ENCODE measurements around the gene RMND1. TPM values are rescaled to one million over a fixed set of nuclear protein-coding genes. Genes with fewer than 3 reads are reported as not detected.

The RMND1 gene
- total RNA-seq, 1 experiment from 2014 or later, result 27.0 TPM

- H4K20me1 ChIP-seq (ENCODE audit: control insufficient read depth, insufficient read depth, insufficient read length), result no peaks in the 10 kb centered on the region
- no peak overlapping the region for H3K9ac ChIP-seq (ENCODE audit: extremely low read depth, insufficient read length, low read length)
- H3K79me1 ChIP-seq (ENCODE audit: insufficient read depth, low read depth, low read length, poor library complexity, severe bottlenecking), result peaks cover 5% of the 10 kb centered on the region
- H2BK12ac ChIP-seq (ENCODE audit: insufficient read length, low read depth, low read length), result no peak overlapping the region
- no peak overlapping the region for H2BK15ac ChIP-seq (ENCODE audit: low read depth, low read length)
- no peak overlapping the region for H3K14ac ChIP-seq (ENCODE audit: insufficient read depth, low read length)
- H3K56ac ChIP-seq (ENCODE audit: insufficient read length, low read depth, low read length), result no peak overlapping the region
- no peaks in the 10 kb centered on the region for H3K4me1 Mint-ChIP-seq
- H3K4me3 Mint-ChIP-seq, result no peak overlapping the region
- no peak overlapping the region for H2BK20ac ChIP-seq (ENCODE audit: low read depth, low read length, poor library complexity, severe bottlenecking)
- no peak overlapping the region for H2AK5ac ChIP-seq (ENCODE audit: insufficient read length, low read length)
- no peaks in the 10 kb centered on the region for H3K9me3 Mint-ChIP-seq
- H4K5ac ChIP-seq (ENCODE audit: insufficient read length, low read depth, low read length), result no peak overlapping the region
- H4K8ac ChIP-seq (replicated peaks; ENCODE audit: insufficient read length, low read depth, low read length), result no peak overlapping the region
- H3K4me2 ChIP-seq (ENCODE audit: insufficient read depth, insufficient read length, low read length), result no peak overlapping the region
- no peak for TF ChIP-seq CTCF (conservative IDR thresholded peaks at IDR 0.05)
- H2BK5ac ChIP-seq (ENCODE audit: insufficient read length, low read length), result no peak overlapping the region
- H4K91ac ChIP-seq (ENCODE audit: insufficient read length, low read depth, low read length), result no peak overlapping the region
- H3K27ac ChIP-seq (ENCODE audit: insufficient read length, low read depth, low read length), result no peak overlapping the region
- no peak overlapping the region for H2AFZ ChIP-seq (ENCODE audit: low read length)
- H3K23ac ChIP-seq (ENCODE audit: insufficient read length, low read depth, low read length), result no peak overlapping the region
- H3K27me3 ChIP-seq (ENCODE audit: insufficient read depth, low read length), result no peaks in the 10 kb centered on the region
- WGBS (ENCODE audit: extremely low coverage, insufficient read length, low lambda C conversion rate), result no CpG with 5 or more reads among the region's 3 CpGs
- H3K23me2 ChIP-seq (ENCODE audit: insufficient read length, low read depth, low read length, poor library complexity, severe bottlenecking), result no peaks in the 10 kb centered on the region
- peaks cover 5% of the 10 kb centered on the region; the same call in 1 of the 2 replicates for H3K79me2 ChIP-seq (ENCODE audit: insufficient read depth, low read length)
- H2BK120ac ChIP-seq (ENCODE audit: low read depth, low read length, poor library complexity, severe bottlenecking), result no peak overlapping the region
- H3K27me3 Mint-ChIP-seq (ENCODE audit: low read depth), result no peaks in the 10 kb centered on the region
- no peaks in the 10 kb centered on the region for H3K4me1 ChIP-seq (ENCODE audit: insufficient read depth, low read length)
- no peak for DNase-seq
- H3K9me3 ChIP-seq (ENCODE audit: control insufficient read depth, low read depth, low read length), result no peaks in the 10 kb centered on the region
- peaks cover 2 to 36% (median 9%) of the 10 kb centered on the region in 3 experiments; a peak in 4 of 7 replicates for H3K36me3 Mint-ChIP-seq (ENCODE audit: insufficient read depth in 1 of 3, low read depth in 3 of 3)
- H3T11ph ChIP-seq (ENCODE audit: low read length), result no peak overlapping the region
- peak overlapping the region in 1 of 3 experiments; percentile 31; a peak in 1 of 7 replicates for H3K27ac Mint-ChIP-seq
- H3K18ac ChIP-seq (ENCODE audit: insufficient read length, low read depth, low read length), result no peak overlapping the region
- H3K4ac ChIP-seq (ENCODE audit: low read depth, low read length), result no peak overlapping the region
These were observed 10.3 kb downstream of the RMND1 start for GRCh38 chr6:151441390-151442166.

Measured in H9 (cell line).